ENCODE results near the gene KIRREL1. TPM values are rescaled to one million over a fixed set of nuclear protein-coding genes. Genes with fewer than 3 reads are reported as not detected.

Gene KIRREL1
- total RNA-seq, 1 donor: 96.9 TPM

- no peak for TF ChIP-seq CTCF (IDR thresholded peaks at IDR 0.05; ENCODE audit: insufficient read depth, low read length)
- H3K4me3 ChIP-seq (ENCODE audit: low read depth, low read length): no peak overlapping the region
- DNase-seq (ENCODE audit: low read depth): no peak
Measured at GRCh38 chr1:158131217-158131616, 137.8 kb downstream of the KIRREL1 start.

GRCh38 chr1:158140764-158141192 is 147.3 kb downstream of the KIRREL1 start:
- no peak for DNase-seq (ENCODE audit: low read depth)
- TF ChIP-seq CTCF (IDR thresholded peaks at IDR 0.05; ENCODE audit: insufficient read depth, low read length): no peak
- H3K4me3 ChIP-seq (ENCODE audit: low read depth, low read length): no peak overlapping the region

GRCh38 chr1:158145173-158145719 is 151.8 kb downstream of the KIRREL1 start:
- no peak overlapping the region for H3K4me3 ChIP-seq (ENCODE audit: low read depth, low read length)
- TF ChIP-seq CTCF (IDR thresholded peaks at IDR 0.05; ENCODE audit: insufficient read depth, low read length): no peak
- peak; percentile 92 for DNase-seq (ENCODE audit: low read depth)

GRCh38 chr1:158146165-158146564 is 152.7 kb downstream of the KIRREL1 start:
- no peak overlapping the region for H3K4me3 ChIP-seq (ENCODE audit: low read depth, low read length)
- TF ChIP-seq CTCF (IDR thresholded peaks at IDR 0.05; ENCODE audit: insufficient read depth, low read length): no peak
- DNase-seq (ENCODE audit: low read depth): peak; percentile 55

- H3K4me3 ChIP-seq (ENCODE audit: low read depth, low read length): no peak overlapping the region
- no peak for DNase-seq (ENCODE audit: low read depth)
- TF ChIP-seq CTCF (IDR thresholded peaks at IDR 0.05; ENCODE audit: insufficient read depth, low read length): no peak
Measured at GRCh38 chr1:158146739-158147138, 153.3 kb downstream of the KIRREL1 start.

- H3K4me3 ChIP-seq (ENCODE audit: low read depth, low read length): no peak overlapping the region
- no peak for TF ChIP-seq CTCF (IDR thresholded peaks at IDR 0.05; ENCODE audit: insufficient read depth, low read length)
- no peak for DNase-seq (ENCODE audit: low read depth)
Measured at GRCh38 chr1:158147401-158147800, 154.0 kb downstream of the KIRREL1 start.

- H3K4me3 ChIP-seq (ENCODE audit: low read depth, low read length): no peak overlapping the region
- TF ChIP-seq CTCF (IDR thresholded peaks at IDR 0.05; ENCODE audit: insufficient read depth, low read length): no peak
- DNase-seq (ENCODE audit: low read depth): no peak
Measured at GRCh38 chr1:158147869-158148268, 154.4 kb downstream of the KIRREL1 start.
